Sigmoid colon (tissue), 7 donors: Measurements from ENCODE around the gene TPRA1. TPM values are rescaled to one million over a fixed set of nuclear protein-coding genes. Genes with fewer than 3 reads are reported as not detected.

Source experiments
- DNase-seq: peaks from one replicate; pipeline ENCODE4 v3.0.0-alpha.2; 2019
- H3K27ac ChIP-seq, 4 donors: fragments of 200-600 bp; sonication (generic); one replicate each; pipeline ENCODE4 v1.5.1; 2016 to 2019; ENCODE audit warnings: mild to moderate bottlenecking in 1 of 4
- H3K27me3 ChIP-seq, 3 donors: fragments of 200-600 bp; sonication (generic); one replicate each; pipeline ENCODE4 v1.5.1; 2019; ENCODE audit warnings: mild to moderate bottlenecking in 1 of 3
- H3K36me3 ChIP-seq, 4 donors: fragments of 200-600 bp; sonication (generic); one replicate each; pipeline ENCODE4 v1.5.1; 2016 to 2019
- H3K4me1 ChIP-seq, 4 donors: fragments of 200-600 bp; sonication (generic); one replicate each; pipeline ENCODE4 v1.5.1; 2017 to 2019
- H3K4me3 ChIP-seq, 4 donors: fragments of 200-600 bp; sonication (generic); one replicate each; pipeline ENCODE4 v1.5.1; 2017 to 2019; ENCODE audit warnings: mild to moderate bottlenecking in 2 of 4, moderate library complexity in 1 of 4
- H3K9me3 ChIP-seq, 4 donors: fragments of 200-600 bp in 3 of 4; sonication (generic) in 3 of 4; one replicate each; pipeline versions ENCODE4 v1.5.1 to v1.6.1; 2013 to 2019
- EP300 ChIP-seq, 4 donors: sonication (generic); formaldehyde crosslinking; IDR thresholded peaks; one replicate each; pipeline ENCODE4 v1.6.1; 2017; ENCODE audit warnings: antibody characterized with exemption in 4 of 4
- POLR2A ChIP-seq, 2 donors: fragments of 450-650 bp; IDR thresholded peaks; one replicate each; pipeline ENCODE4 v1.6.1; 2016; ENCODE audit warnings: antibody characterized with exemption in 2 of 2, mild to moderate bottlenecking in 2 of 2, moderate library complexity in 2 of 2
- POLR2AphosphoS5 ChIP-seq, 4 donors: sonication (generic); formaldehyde crosslinking; IDR thresholded peaks; one replicate each; pipeline ENCODE4 v1.6.1; 2017; ENCODE audit warnings: antibody characterized with exemption in 4 of 4
- whole genome bisulfite sequencing, 2 donors: extraction: QIAGEN DNeasy Blood & Tissue Kit; methylation state at CpG; one replicate each; pipeline ENCODE4 v1.1.7; 2013; 5-methylcytosine and 5-hydroxymethylcytosine counted together
- intact Hi-C: fragments of 100-400 bp; cut with DNase I; formaldehyde crosslinking; loops from one replicate; pipeline ENCODE4 v1.15.1; 2023
- polyA plus RNA-seq, 3 donors: library from polyadenylated mRNA; stranded (reverse); fragments of 200-250 nt; gene quantifications; one replicate each; pipeline ENCODE4 v1.2.3, GENCODE V29; 2013
- total RNA-seq, 4 donors: library from RNA; depleted of rRNA; stranded (reverse); fragments of >200 nt; gene quantifications; one replicate each; pipeline ENCODE4 v1.1.0, GENCODE V29; 2016
- TF ChIP-seq, protein P1 (sequence below), 4 experiments: fragments of 450-650 bp in 3 of 4; fragments of 200-600 bp in 1 of 4; IDR thresholded peaks; one replicate each; pipeline ENCODE4 v1.5.1; 2016 to 2019; ENCODE audit warnings: antibody characterized with exemption in 4 of 4, mild to moderate bottlenecking in 3 of 4, moderate library complexity in 2 of 4
- donor health status: healthy with polysubstance abuse.
- donor health status: Bipolar disorder and iron deficiency.
- donor health status: healthy.

TPRA1 gene
- total and polyA plus RNA-seq, 7 donors, result 7.2 to 33.2 (median 28.5) TPM

DNA sequence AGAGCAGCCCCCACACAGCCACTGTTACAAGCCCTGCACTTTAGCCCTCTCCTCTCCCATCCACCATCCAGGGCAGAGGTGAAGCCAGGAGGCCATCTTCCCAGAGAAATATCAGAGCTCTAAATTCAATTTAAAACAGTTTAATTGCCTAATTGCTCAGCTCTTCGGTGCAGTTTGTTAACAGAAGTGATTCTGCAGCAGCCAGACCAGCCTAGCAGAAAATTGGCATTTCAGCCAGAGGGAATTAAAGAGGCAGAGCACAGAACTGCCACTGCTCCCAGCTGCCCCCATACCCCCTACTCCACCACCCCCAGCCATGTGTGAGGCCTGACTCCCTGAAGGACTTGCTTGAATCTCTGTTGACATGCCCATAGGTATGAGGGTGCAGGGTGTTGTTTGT is 38.5 kb downstream of the TPRA1 start:
- H3K27ac ChIP-seq, result no peak overlapping the region
- H3K36me3 ChIP-seq, result no peaks in the 10 kb centered on the region
- no peaks in the 10 kb centered on the region for H3K9me3 ChIP-seq
- peaks cover 0 to 11% (median 7%) of the 10 kb centered on the region in 4 donors for H3K4me1 ChIP-seq
- no peak for TF ChIP-seq POLR2A (IDR thresholded peaks at IDR 0.05)
- TF ChIP-seq EP300 (IDR thresholded peaks at IDR 0.05), result no peak
- TF ChIP-seq POLR2AphosphoS5 (IDR thresholded peaks at IDR 0.05), result no peak
- TF ChIP-seq, protein P1, sequence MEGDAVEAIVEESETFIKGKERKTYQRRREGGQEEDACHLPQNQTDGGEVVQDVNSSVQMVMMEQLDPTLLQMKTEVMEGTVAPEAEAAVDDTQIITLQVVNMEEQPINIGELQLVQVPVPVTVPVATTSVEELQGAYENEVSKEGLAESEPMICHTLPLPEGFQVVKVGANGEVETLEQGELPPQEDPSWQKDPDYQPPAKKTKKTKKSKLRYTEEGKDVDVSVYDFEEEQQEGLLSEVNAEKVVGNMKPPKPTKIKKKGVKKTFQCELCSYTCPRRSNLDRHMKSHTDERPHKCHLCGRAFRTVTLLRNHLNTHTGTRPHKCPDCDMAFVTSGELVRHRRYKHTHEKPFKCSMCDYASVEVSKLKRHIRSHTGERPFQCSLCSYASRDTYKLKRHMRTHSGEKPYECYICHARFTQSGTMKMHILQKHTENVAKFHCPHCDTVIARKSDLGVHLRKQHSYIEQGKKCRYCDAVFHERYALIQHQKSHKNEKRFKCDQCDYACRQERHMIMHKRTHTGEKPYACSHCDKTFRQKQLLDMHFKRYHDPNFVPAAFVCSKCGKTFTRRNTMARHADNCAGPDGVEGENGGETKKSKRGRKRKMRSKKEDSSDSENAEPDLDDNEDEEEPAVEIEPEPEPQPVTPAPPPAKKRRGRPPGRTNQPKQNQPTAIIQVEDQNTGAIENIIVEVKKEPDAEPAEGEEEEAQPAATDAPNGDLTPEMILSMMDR (IDR thresholded peaks at IDR 0.05), result no peak
- no peaks in the 10 kb centered on the region for H3K27me3 ChIP-seq
- 21 to 50% methylated on average over 1 of the region's 1 CpG for WGBS, 2 donors
- H3K4me3 ChIP-seq, result no peak overlapping the region
- intact Hi-C loops, result no loop called here
- DNase-seq, result no peak

DNA sequence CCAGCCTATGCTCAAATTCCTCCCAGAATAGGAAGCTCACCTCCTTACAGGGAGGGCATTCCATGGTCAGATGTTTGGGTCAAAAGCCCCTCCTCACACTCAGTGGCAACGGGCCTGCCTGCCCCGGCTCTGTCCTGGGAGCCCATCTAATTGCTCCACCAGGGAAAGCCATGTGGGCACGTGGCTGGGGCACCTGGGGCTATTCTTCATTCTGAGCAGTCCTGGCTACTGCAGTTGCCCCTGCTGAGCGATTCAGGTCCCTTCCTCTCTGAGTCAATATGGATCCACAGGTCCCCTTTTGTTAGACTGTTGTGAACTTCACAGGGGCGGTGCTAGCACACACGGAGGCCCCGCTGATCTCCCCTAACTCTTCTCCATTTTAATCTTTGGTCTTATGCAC is 39.4 kb downstream of the TPRA1 start:
- Histone ChIP-seq H3K9me3 (no peaks in the 10 kb centered on the region), H3K4me3 (no peak overlapping the region), H3K27ac (no peak overlapping the region), H3K27me3 (no peaks in the 10 kb centered on the region), H3K4me1 (peaks cover 0 to 16% (median 9%) of the 10 kb centered on the region in 4 donors), H3K36me3 (no peaks in the 10 kb centered on the region)
- no peak for DNase-seq
- intact Hi-C loops, result no loop called here
- TF ChIP-seq POLR2AphosphoS5 (IDR thresholded peaks at IDR 0.05) (no peak), POLR2A (IDR thresholded peaks at IDR 0.05) (no peak), EP300 (IDR thresholded peaks at IDR 0.05) (no peak)
- TF ChIP-seq, protein P1 (IDR thresholded peaks at IDR 0.05), result no peak
- 91 to 93% methylated on average over 7 of the region's 7 CpGs for WGBS, 2 donors

DNA sequence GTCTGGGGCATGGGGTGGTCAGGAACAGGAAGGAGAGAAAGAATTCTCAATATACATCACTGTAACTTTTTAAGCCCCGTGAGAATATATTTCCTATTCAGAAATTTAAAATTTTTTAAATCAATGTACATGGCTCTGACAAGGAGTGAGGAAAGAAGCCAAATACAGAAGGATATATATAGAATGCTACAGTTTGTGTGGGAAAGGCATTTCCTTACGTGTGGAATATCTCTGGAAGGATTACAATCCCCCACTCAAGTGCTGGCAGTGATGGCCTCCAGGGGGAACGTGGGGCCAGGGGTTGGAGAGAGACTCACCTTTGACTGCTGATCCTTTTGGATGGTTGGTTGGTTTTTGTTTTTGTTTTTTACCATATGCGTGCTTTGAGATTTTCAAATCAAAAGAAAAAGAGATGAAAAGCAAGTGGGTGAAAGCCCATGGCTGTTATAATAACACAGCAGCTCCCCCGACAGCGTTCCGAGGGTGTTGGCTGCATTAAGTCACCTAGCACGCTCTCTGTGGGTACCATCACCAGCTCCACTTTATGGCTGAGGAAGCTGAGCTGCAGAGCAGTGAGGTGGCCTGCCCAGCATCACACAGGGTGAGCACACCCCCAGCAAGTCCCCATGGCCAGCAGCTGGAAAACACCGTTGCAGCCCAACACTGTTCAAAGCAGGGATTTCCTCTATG is 39.9 kb downstream of the TPRA1 start:
- no peak for DNase-seq
- H3K4me3 ChIP-seq, result no peak overlapping the region
- H3K27me3 ChIP-seq, result no peaks in the 10 kb centered on the region
- no peaks in the 10 kb centered on the region for H3K9me3 ChIP-seq
- intact Hi-C loops, result no loop called here
- 86 to 92% methylated on average over 9 of the region's 9 CpGs for WGBS, 2 donors
- peaks cover 0 to 16% (median 9%) of the 10 kb centered on the region in 4 donors for H3K4me1 ChIP-seq
- H3K27ac ChIP-seq, result no peak overlapping the region
- H3K36me3 ChIP-seq, result no peaks in the 10 kb centered on the region
- TF ChIP-seq POLR2A (IDR thresholded peaks at IDR 0.05) (no peak), EP300 (IDR thresholded peaks at IDR 0.05) (no peak), POLR2AphosphoS5 (IDR thresholded peaks at IDR 0.05) (no peak)
- TF ChIP-seq, protein P1 (IDR thresholded peaks at IDR 0.05), result no peak

DNA sequence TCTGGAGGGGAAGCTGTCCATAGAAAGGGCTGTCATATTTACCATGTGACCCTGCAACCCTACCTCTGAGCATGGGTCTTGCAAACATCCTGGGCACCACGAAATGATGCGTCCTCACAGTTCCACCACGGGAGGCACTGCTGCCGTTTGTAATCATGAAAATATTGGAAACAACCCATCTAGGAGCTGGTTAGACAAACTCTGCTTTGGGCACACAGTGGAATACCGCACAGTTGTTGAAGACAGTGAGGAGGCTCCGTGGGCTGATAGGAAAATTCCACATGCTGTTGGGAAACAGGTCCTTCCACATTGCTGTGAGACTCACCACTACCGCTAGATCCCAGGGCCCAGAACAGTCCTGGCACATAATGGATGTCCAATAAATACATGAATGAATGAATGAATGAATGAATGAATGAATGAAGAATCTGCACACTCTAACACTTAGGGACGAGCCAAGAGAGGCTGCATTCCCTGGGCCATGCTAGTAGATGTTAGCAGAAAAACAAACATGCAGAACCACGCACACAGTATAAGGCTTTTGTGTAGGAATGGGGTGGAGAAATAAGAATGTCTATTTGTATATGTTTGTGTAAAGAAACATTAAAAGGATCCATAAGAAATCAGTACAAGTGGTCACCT is 40.6 kb downstream of the TPRA1 start:
- Histone ChIP-seq H3K27me3 (no peaks in the 10 kb centered on the region), H3K9me3 (no peaks in the 10 kb centered on the region), H3K27ac (no peak overlapping the region), H3K36me3 (no peaks in the 10 kb centered on the region), H3K4me3 (no peak overlapping the region), H3K4me1 (peaks cover 0 to 16% (median 9%) of the 10 kb centered on the region in 4 donors)
- no peak for DNase-seq
- WGBS, 2 donors, result 75 to 82% methylated on average over 9 of the region's 9 CpGs
- intact Hi-C loops, result loop anchor here (5.0 to 10.0 kb wide), 4 partner anchors 568 to 1025 kb away; partner anchors contain the start of genes CHST13 and PLXNA1
- TF ChIP-seq, protein P1 (IDR thresholded peaks at IDR 0.05), result no peak
- TF ChIP-seq EP300 (IDR thresholded peaks at IDR 0.05) (no peak), POLR2A (IDR thresholded peaks at IDR 0.05) (no peak), POLR2AphosphoS5 (IDR thresholded peaks at IDR 0.05) (no peak)
